Fibroblast of lung (primary cell): ENCODE measurements around the gene SORT1. TPM values are rescaled to one million over a fixed set of nuclear protein-coding genes. Genes with fewer than 3 reads are reported as not detected.

ENCODE experiments used
- DNase-seq, 2 donors: peaks; one replicate each; pipeline versions ENCODE4 v3.0.0 to v3.0.0-alpha.2; 2010; ENCODE audit warnings: low read depth in 2 of 2
- H2AFZ ChIP-seq: 2 replicates; pipeline ENCODE4 v1.5.1; 2012; ENCODE audit warnings: low read length, control low read depth, inconsistent platforms
- H3K27ac ChIP-seq: 2 replicates; pipeline ENCODE4 v1.5.1; 2011; ENCODE audit warnings: low read length, control low read depth; ENCODE audit not compliant: insufficient read depth
- H3K27me3 ChIP-seq: 2 replicates; pipeline ENCODE4 v1.5.1; 2011; ENCODE audit warnings: mild to moderate bottlenecking, low read length; ENCODE audit not compliant: control insufficient read depth, insufficient read depth
- H3K36me3 ChIP-seq: 2 replicates; pipeline ENCODE4 v1.5.1; 2011; ENCODE audit warnings: low read length; ENCODE audit not compliant: control insufficient read depth, insufficient read depth
- H3K4me1 ChIP-seq: 2 replicates; pipeline ENCODE4 v1.5.1; 2011; ENCODE audit warnings: low read length; ENCODE audit not compliant: control insufficient read depth, insufficient read depth; ENCODE audit errors: extremely low read depth
- H3K4me2 ChIP-seq: 2 replicates; pipeline ENCODE4 v1.5.1; 2011; ENCODE audit warnings: low read length, control low read depth; ENCODE audit not compliant: insufficient read depth; ENCODE audit errors: extremely low read depth
- H3K4me3 ChIP-seq, 4 experiments: fragments of 200-600 bp in 1 of 4; sonication (generic) in 1 of 4; replicated peaks in 1 of 4; 2 replicates each; pipeline ENCODE4 v1.5.1; 2011 to 2016; ENCODE audit warnings: low read length in 4 of 4, low read depth in 3 of 4, mild to moderate bottlenecking in 3 of 4, control low read depth in 2 of 4, inconsistent platforms in 1 of 4, mixed read lengths in 1 of 4; ENCODE audit not compliant: insufficient read depth in 1 of 4; ENCODE audit errors: control extremely low read depth in 1 of 4
- H3K79me2 ChIP-seq: 2 replicates; pipeline ENCODE4 v1.5.1; 2012; ENCODE audit warnings: mild to moderate bottlenecking, low read length, inconsistent platforms; ENCODE audit not compliant: control insufficient read depth, insufficient read depth
- H3K9ac ChIP-seq: 2 replicates; pipeline ENCODE4 v1.5.1; 2011; ENCODE audit warnings: mild to moderate bottlenecking, low read length, control low read depth; ENCODE audit not compliant: insufficient read depth
- H3K9me3 ChIP-seq: 2 replicates; pipeline ENCODE4 v1.5.1; 2012; ENCODE audit warnings: low read depth, low read length; ENCODE audit not compliant: control insufficient read depth, insufficient read depth
- H4K20me1 ChIP-seq: 2 replicates; pipeline ENCODE4 v1.5.1; 2011; ENCODE audit warnings: low read length; ENCODE audit not compliant: control insufficient read depth, insufficient read depth; ENCODE audit errors: extremely low read depth
- CTCF ChIP-seq, 2 donors: IDR thresholded peaks in 1 of 2; conservative IDR thresholded peaks in 1 of 2; 1 replicate in 1 of 2; 2 replicates in 1 of 2; pipeline ENCODE4 v1.5.1; 2011 to 2012; ENCODE audit warnings: low read length in 2 of 2, control low read depth in 1 of 2, inconsistent platforms in 1 of 2, low read depth in 1 of 2, mild to moderate bottlenecking in 1 of 2
- EZH2 ChIP-seq: IDR thresholded peaks from 2 replicates; pipeline ENCODE4 v1.5.1; 2012; ENCODE audit warnings: low read length, control low read depth, mild to moderate bottlenecking; ENCODE audit errors: missing control alignments
- polyA plus RNA-seq, 2 donors: library from polyadenylated mRNA; depleted of rRNA in 1 of 2; stranded (reverse) in 1 of 2; unstranded in 1 of 2; fragments of >200 nt; gene quantifications; 2 replicates each; pipeline ENCODE4 v1.2.1, GENCODE V29; 2011 to 2012; ENCODE audit warnings: missing spikeins in 1 of 2
- total RNA-seq: library from RNA; depleted of rRNA; stranded (reverse); fragments of >200 nt; gene quantifications from 2 replicates; pipeline ENCODE4 v1.2.1, GENCODE V29; 2014

Gene SORT1
- total and polyA plus RNA-seq, 2 donors (not counting 1 experiment from before 2014, with no cell fraction given), result 27.5 to 37.5 TPM

DNA sequence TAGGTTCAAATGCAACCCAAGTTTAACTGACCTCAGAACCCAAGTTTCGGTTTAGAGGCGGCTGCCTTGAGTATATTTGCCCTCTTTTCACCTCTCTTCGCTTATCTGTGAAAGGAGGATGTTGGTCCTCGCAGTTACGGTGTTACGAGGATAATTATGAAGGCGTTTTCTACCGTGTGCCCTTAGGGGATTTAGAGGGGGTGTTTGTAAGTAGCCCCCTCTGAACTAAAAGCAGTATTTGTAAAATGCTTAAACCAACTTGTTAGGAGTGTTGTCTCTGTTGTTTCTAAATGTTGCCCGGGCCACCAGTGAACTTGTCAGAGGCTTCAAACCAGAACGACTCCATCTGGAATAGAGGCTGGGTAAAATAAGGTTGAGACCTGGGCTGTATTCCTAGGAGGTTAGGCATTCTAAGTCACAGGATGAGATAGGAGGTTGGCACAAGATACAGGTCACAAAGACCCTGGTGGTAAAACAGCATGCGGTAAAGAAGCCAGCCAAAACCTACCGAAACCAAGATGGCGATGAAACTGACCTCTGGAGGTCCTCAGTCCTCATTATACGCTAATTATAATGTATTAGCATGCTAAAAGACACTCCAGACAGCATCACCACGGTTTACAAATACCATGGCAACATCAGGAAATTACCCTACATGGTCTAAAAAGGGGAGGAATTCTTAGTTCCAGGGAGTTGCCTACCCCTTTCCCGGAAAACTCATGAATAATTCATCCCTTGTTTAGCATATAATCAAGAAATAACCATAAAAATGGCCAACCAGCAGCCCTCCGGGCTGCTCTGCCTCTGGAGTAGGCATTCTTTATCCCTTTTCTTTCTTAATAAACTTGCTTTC is 113.7 kb downstream of the SORT1 start:
- Histone ChIP-seq H3K4me2 (peak overlapping the region; percentile 85), H3K36me3 (no peaks in the 10 kb centered on the region), H3K4me1 (peaks cover 2% of the 10 kb centered on the region), H3K27me3 (no peaks in the 10 kb centered on the region), H3K4me3 (peak overlapping the region; percentile 74 to 85 (median 76)), H3K27ac (peak overlapping the region; percentile 80), H3K9me3 (no peaks in the 10 kb centered on the region), H2AFZ (peak overlapping the region; percentile 18), H3K9ac (peak overlapping the region; percentile 55), H3K79me2 (peaks cover 22% of the 10 kb centered on the region), H4K20me1 (no peaks in the 10 kb centered on the region)
- TF ChIP-seq EZH2, result no peak
- TF ChIP-seq CTCF (conservative IDR thresholded peaks at IDR 0.05 in 1 of 2, IDR thresholded peaks at IDR 0.05 in 1 of 2; ENCODE audit: low read depth in 1 of 2, low read length in 2 of 2), result no peak
- DNase-seq, result peak in 1 of 2 donors; percentile 45

- peak; percentile 95 to 97 for DNase-seq
- Histone ChIP-seq H3K27me3 (no peaks in the 10 kb centered on the region), H3K4me1 (peaks cover 2% of the 10 kb centered on the region), H3K36me3 (no peaks in the 10 kb centered on the region), H4K20me1 (no peaks in the 10 kb centered on the region), H3K27ac (peak within 1 kb of the TSS; percentile 80), H3K9ac (peak within 1 kb of the TSS; percentile 55), H3K4me3 (peak within 1 kb of the TSS; percentile 74 to 85 (median 76)), H3K4me2 (peak within 1 kb of the TSS; percentile 97), H3K9me3 (no peaks in the 10 kb centered on the region), H2AFZ (peak within 1 kb of the TSS; percentile 88), H3K79me2 (peaks cover 22% of the 10 kb centered on the region)
- TF ChIP-seq EZH2 (no peak), CTCF (conservative IDR thresholded peaks at IDR 0.05 in 1 of 2, IDR thresholded peaks at IDR 0.05 in 1 of 2; ENCODE audit: low read depth in 1 of 2, low read length in 2 of 2) (peak in 1 of 2 donors; percentile 61)
Observed at GRCh38 chr1:109282952-109283747, 114.6 kb downstream of the SORT1 start, which contains the start of gene PSRC1. Gene PSRC1, minus strand, starts transcription at chr1:109283145.

- DNase-seq, result no peak
Observed at GRCh38 chr1:109282497-109282951, 115.2 kb downstream of the SORT1 start.

More at GRCh38 chr1:109282497-109282951, 115.2 kb downstream of the SORT1 start:
- Histone ChIP-seq H3K36me3 (no peaks in the 10 kb centered on the region), H3K4me1 (peaks cover 2% of the 10 kb centered on the region), H3K9me3 (no peaks in the 10 kb centered on the region), H4K20me1 (no peaks in the 10 kb centered on the region), H3K9ac (peak overlapping the region; percentile 55), H3K27ac (peak overlapping the region; percentile 80), H2AFZ (peak overlapping the region; percentile 88), H3K4me3 (peak overlapping the region; percentile 74 to 85 (median 76)), H3K4me2 (peak overlapping the region; percentile 97), H3K27me3 (no peaks in the 10 kb centered on the region), H3K79me2 (peaks cover 22% of the 10 kb centered on the region)
- TF ChIP-seq CTCF (conservative IDR thresholded peaks at IDR 0.05 in 1 of 2, IDR thresholded peaks at IDR 0.05 in 1 of 2; ENCODE audit: low read depth in 1 of 2, low read length in 2 of 2) (no peak), EZH2 (no peak)
